HG02981 (cell line): Measurements from ENCODE around the gene NKX1-2.
"Not testable (repeated sequence)": the region's sequence is repeated elsewhere in the genome, so short reads cannot be mapped to it uniquely, and the experiment has no call there.

Experiments
- ATAC-seq: cut with Tn5 transposase; IDR thresholded peaks from one replicate; pipeline ENCODE4 v1.9.1; 2021; ENCODE audit warnings: mild to moderate bottlenecking, moderate library complexity; ENCODE audit not compliant: unreplicated experiment

NKX1-2 gene

GRCh38 chr10:124453960-124454610 lies 4.2 kb upstream of the NKX1-2 start:
- ATAC-seq: no peak

- no peak for ATAC-seq
These were observed 1.4 kb upstream of the NKX1-2 start for GRCh38 chr10:124451276-124451675.

GRCh38 chr10:124450783-124451057 lies 885 bp upstream of the NKX1-2 start:
- no peak for ATAC-seq

- no peak for ATAC-seq
These were observed 444 bp downstream of the NKX1-2 start for GRCh38 chr10:124449170-124450011.

- ATAC-seq: no peak
These were observed 1.1 kb downstream of the NKX1-2 start for GRCh38 chr10:124448696-124449169.

- ATAC-seq: no peak
These were observed 1.9 kb downstream of the NKX1-2 start for GRCh38 chr10:124447751-124448466.

GRCh38 chr10:124446830-124447750 lies 2.7 kb downstream of the NKX1-2 start:
- no peak for ATAC-seq

GRCh38 chr10:124441694-124442093 lies 8.1 kb downstream of the NKX1-2 start:
- not testable (repeated sequence) for ATAC-seq

GRCh38 chr10:124436191-124436638 lies 13.6 kb downstream of the NKX1-2 start:
- ATAC-seq: peak; percentile 73

- not testable (repeated sequence) for ATAC-seq
These were observed 14.2 kb downstream of the NKX1-2 start for GRCh38 chr10:124435683-124436082.

- ATAC-seq: no peak
These were observed 16.4 kb downstream of the NKX1-2 start for GRCh38 chr10:124433461-124433860.

- no peak for ATAC-seq
These were observed 19.8 kb downstream of the NKX1-2 start for GRCh38 chr10:124430077-124430476.

- no peak for ATAC-seq
These were observed 20.3 kb downstream of the NKX1-2 start for GRCh38 chr10:124429576-124429975.

GRCh38 chr10:124428207-124428777 lies 21.5 kb downstream of the NKX1-2 start:
- ATAC-seq: no peak

GRCh38 chr10:124425227-124425962 lies 24.4 kb downstream of the NKX1-2 start:
- no peak for ATAC-seq

GRCh38 chr10:124423813-124424212 lies 26.0 kb downstream of the NKX1-2 start:
- no peak for ATAC-seq

GRCh38 chr10:124422742-124423141 lies 27.1 kb downstream of the NKX1-2 start:
- ATAC-seq: no peak

- ATAC-seq: no peak
These were observed 29.6 kb downstream of the NKX1-2 start for GRCh38 chr10:124420254-124420653.

GRCh38 chr10:124419635-124420034 lies 30.2 kb downstream of the NKX1-2 start:
- no peak for ATAC-seq
